Measurements from ENCODE around the gene CRACR2B. TPM values are rescaled to one million over a fixed set of nuclear protein-coding genes. Genes with fewer than 3 reads are reported as not detected.

The CRACR2B gene
- total and polyA plus RNA-seq, 10 donors, result 6.1 to 34.1 (median 14.5) TPM

- 3 to 14% (median 7%) methylated on average over 17 to 66 of the region's 66 CpGs for WGBS, 5 donors
- peak; percentile 90 for DNase-seq
- TF ChIP-seq POLR2AphosphoS5 (IDR thresholded peaks at IDR 0.05), result peak; percentile 59 to 82 (median 66)
- no peak for TF ChIP-seq POLR2A (IDR thresholded peaks at IDR 0.05)
- TF ChIP-seq CTCF (IDR thresholded peaks at IDR 0.05 in 8 of 11, conservative IDR thresholded peaks at IDR 0.05 in 3 of 11), result peak in 1 of 11 experiments; percentile 11
- H3K4me1 ChIP-seq, result peaks cover 50 to 99% (median 78%) of the 10 kb centered on the region in 6 donors
- H3K27ac ChIP-seq, result peak overlapping the region in 7 of 8 donors; percentile 63 to 88 (median 80)
- H3K4me3 ChIP-seq, result peak overlapping the region; percentile 29 to 74 (median 50)
- intact Hi-C loops (cut with DNase I; ENCODE audit: low total_unique reads), result no loop called here
- peaks cover 0 to 57% (median 22%) of the 10 kb centered on the region in 7 donors for H3K27me3 ChIP-seq (replicated peaks in 1 of 7)
- no peaks in the 10 kb centered on the region for H3K9me3 ChIP-seq
- H3K36me3 ChIP-seq, result peaks cover 0 to 36% (median 30%) of the 10 kb centered on the region in 6 donors
Observed at GRCh38 chr11:827146-827896, 398 bp upstream of the CRACR2B start.

DNA sequence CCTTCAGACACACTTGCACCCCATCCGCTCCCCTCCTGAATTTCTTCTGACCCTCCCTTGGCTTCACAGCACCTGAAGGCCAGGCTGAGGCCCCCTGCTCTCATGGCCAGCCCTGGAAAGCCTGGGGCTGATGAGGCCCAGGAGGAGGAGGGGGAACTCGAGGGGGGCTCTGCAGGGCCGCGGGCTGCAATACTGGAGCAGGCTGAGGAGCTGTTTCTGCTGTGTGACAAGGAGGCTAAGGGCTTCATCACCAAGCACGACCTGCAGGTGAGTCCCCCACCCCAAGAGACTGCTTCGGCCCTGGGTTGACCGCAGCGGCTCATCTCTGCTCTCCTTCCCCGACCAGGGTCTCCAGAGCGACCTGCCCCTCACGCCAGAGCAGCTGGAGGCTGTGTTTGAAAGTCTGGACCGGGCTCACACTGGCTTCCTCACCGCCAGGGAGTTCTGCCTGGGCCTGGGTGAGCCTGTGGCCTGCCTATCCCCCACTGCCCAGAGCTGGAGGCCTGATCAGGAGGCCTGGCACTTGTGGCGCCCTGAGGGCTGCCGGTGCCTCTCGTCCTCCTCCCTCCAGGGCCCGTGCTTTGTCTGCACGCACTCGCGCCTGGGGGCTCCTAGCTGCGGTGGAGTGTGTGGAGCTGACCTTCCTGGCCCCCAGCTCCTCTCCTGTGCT, 922 bp downstream of the CRACR2B start:
- H3K27me3 ChIP-seq (replicated peaks in 1 of 7), result peaks cover 0 to 70% (median 22%) of the 10 kb centered on the region in 7 donors
- WGBS, 5 donors, result 50 to 67% (median 56%) methylated on average over 19 to 21 of the region's 21 CpGs
- DNase-seq, result peak; percentile 89
- no peaks in the 10 kb centered on the region for H3K9me3 ChIP-seq
- peaks cover 52 to 96% (median 79%) of the 10 kb centered on the region in 6 donors for H3K4me1 ChIP-seq
- H3K4me3 ChIP-seq, result peak overlapping the region in 3 of 8 donors; percentile 50 to 74 (median 56)
- intact Hi-C loops (cut with DNase I; ENCODE audit: low total_unique reads), result no loop called here
- H3K36me3 ChIP-seq, result peaks cover 0 to 23% (median 18%) of the 10 kb centered on the region in 6 donors
- TF ChIP-seq POLR2AphosphoS5 (IDR thresholded peaks at IDR 0.05) (peak in 2 of 3 donors; percentile 82 to 86), POLR2A (IDR thresholded peaks at IDR 0.05) (no peak)
- peak overlapping the region; percentile 36 to 88 (median 78) for H3K27ac ChIP-seq

- DNase-seq, result peak; percentile 90
- peaks cover 0 to 17% (median 11%) of the 10 kb centered on the region in 6 donors for H3K36me3 ChIP-seq
- H3K27ac ChIP-seq, result peak overlapping the region in 7 of 8 donors; percentile 51 to 88 (median 80)
- H3K4me3 ChIP-seq, result peak overlapping the region; percentile 29 to 74 (median 43)
- intact Hi-C loops (cut with DNase I; ENCODE audit: low total_unique reads), result no loop called here
- TF ChIP-seq POLR2AphosphoS5 (IDR thresholded peaks at IDR 0.05) (peak; percentile 74 to 81 (median 81)), CTCF (IDR thresholded peaks at IDR 0.05 in 8 of 11, conservative IDR thresholded peaks at IDR 0.05 in 3 of 11) (no peak), POLR2A (IDR thresholded peaks at IDR 0.05) (no peak)
- H3K4me1 ChIP-seq, result peaks cover 56 to 97% (median 84%) of the 10 kb centered on the region in 6 donors
- no peaks in the 10 kb centered on the region for H3K9me3 ChIP-seq
- 2 to 13% (median 5%) methylated on average over 33 to 40 of the region's 40 CpGs for WGBS, 5 donors
- H3K27me3 ChIP-seq (replicated peaks in 1 of 7), result peaks cover 0 to 77% (median 22%) of the 10 kb centered on the region in 7 donors
Observed at GRCh38 chr11:829176-829846, 1.6 kb downstream of the CRACR2B start.

GRCh38 chr11:829847-830294, 2.2 kb downstream of the CRACR2B start:
- H3K4me3 ChIP-seq, result peak overlapping the region; percentile 29 to 74 (median 43)
- peaks cover 0 to 11% (median 5%) of the 10 kb centered on the region in 6 donors for H3K36me3 ChIP-seq
- DNase-seq, result peak; percentile 84
- peak overlapping the region in 7 of 8 donors; percentile 51 to 88 (median 80) for H3K27ac ChIP-seq
- H3K27me3 ChIP-seq (replicated peaks in 1 of 7), result peaks cover 0 to 82% (median 22%) of the 10 kb centered on the region in 7 donors
- no peak for TF ChIP-seq CTCF (IDR thresholded peaks at IDR 0.05 in 8 of 11, conservative IDR thresholded peaks at IDR 0.05 in 3 of 11)
- peak in 1 of 3 donors; percentile 15 for TF ChIP-seq POLR2A (IDR thresholded peaks at IDR 0.05)
- TF ChIP-seq POLR2AphosphoS5 (IDR thresholded peaks at IDR 0.05), result peak in 2 of 3 donors; percentile 64 to 83
- WGBS, 5 donors, result 0 to 2% (median 2%) methylated on average over 9 to 39 of the region's 39 CpGs
- intact Hi-C loops (cut with DNase I; ENCODE audit: low total_unique reads), result no loop called here
- peaks cover 59 to 97% (median 89%) of the 10 kb centered on the region in 6 donors for H3K4me1 ChIP-seq
- no peaks in the 10 kb centered on the region for H3K9me3 ChIP-seq

Data from spleen (tissue), 11 donors.